SK-N-SH (cell line): ENCODE data around the gene SPINT1. TPM values are rescaled to one million over a fixed set of nuclear protein-coding genes. Genes with fewer than 3 reads are reported as not detected.

Source experiments
- CTCF ChIA-PET: fragments of 300-600, 350-600 bp; formaldehyde crosslinking; extraction: SDS; loops from one replicate; lab custom pipeline; 2021; lab: Yijun Ruan, JAX
- POLR2A ChIA-PET: fragments of 350-600 bp; sonication (Branson Sonifier 250); formaldehyde crosslinking; extraction: SDS; loops from one replicate; lab custom pipeline; 2020; ENCODE audit warnings: antibody characterized with exemption, inconsistent platforms; lab: Yijun Ruan, JAX
- DNase-seq: peaks from one replicate; pipeline ENCODE4 v3.0.0; 2012
- H2AFZ ChIP-seq: fragments of 200-600 bp; sonication (generic); 2 replicates; pipeline ENCODE4 v1.8.1; 2016; ENCODE audit warnings: antibody characterized with exemption, mild to moderate bottlenecking, low read depth
- H3F3A ChIP-seq: fragments of 200-600 bp; sonication (generic); replicated peaks from 2 replicates; pipeline ENCODE3; 2016; ENCODE audit warnings: antibody characterized with exemption, mild to moderate bottlenecking; ENCODE audit not compliant: insufficient read depth
- H3K27ac ChIP-seq, 2 experiments: fragments of 200-500 bp in 1 of 2; fragments of 200-600 bp in 1 of 2; sonication (Bioruptor generic) in 1 of 2; sonication (generic), shearing (Covaris generic) in 1 of 2; 2 replicates each; pipeline versions ENCODE4 v1.5.1 to v1.6.1; 2014 to 2016; ENCODE audit warnings: low read depth in 2 of 2, inconsistent platforms in 1 of 2, low read length in 1 of 2, mild to moderate bottlenecking in 1 of 2, mixed read lengths in 1 of 2
- H3K27me3 ChIP-seq: fragments of 200-600 bp; sonication (generic), shearing (Covaris generic); 2 replicates; pipeline ENCODE4 v1.6.1; 2016; ENCODE audit warnings: mixed run types; ENCODE audit not compliant: insufficient read depth
- H3K36me3 ChIP-seq, 2 experiments: fragments of 200-500 bp in 1 of 2; fragments of 200-600 bp in 1 of 2; sonication (Bioruptor generic) in 1 of 2; sonication (generic) in 1 of 2; replicated peaks in 1 of 2; 2 replicates each; pipeline versions ENCODE3 to v1.5.1; 2014 to 2016; ENCODE audit warnings: low read length in 1 of 2, mild to moderate bottlenecking in 1 of 2; ENCODE audit not compliant: insufficient read depth in 2 of 2, control insufficient read depth in 1 of 2
- H3K4me1 ChIP-seq, 2 experiments: fragments of 200-500 bp in 1 of 2; fragments of 200-600 bp in 1 of 2; sonication (Bioruptor generic) in 1 of 2; sonication (generic), shearing (Covaris generic) in 1 of 2; 2 replicates each; pipeline versions ENCODE4 v1.5.1 to v1.6.1; 2014 to 2016; ENCODE audit warnings: low read depth in 1 of 2, low read length in 1 of 2, mixed run types in 1 of 2; ENCODE audit not compliant: insufficient read depth in 2 of 2, control insufficient read depth in 1 of 2
- H3K4me2 ChIP-seq: fragments of 200-600 bp; sonication (generic), shearing (Covaris generic); 2 replicates; pipeline ENCODE4 v1.6.1; 2017; ENCODE audit warnings: mixed run types
- H3K4me3 ChIP-seq, 2 experiments: fragments of 200-500 bp in 1 of 2; fragments of 200-600 bp in 1 of 2; sonication (Bioruptor generic) in 1 of 2; sonication (generic), shearing (Covaris generic) in 1 of 2; 2 replicates each; pipeline versions ENCODE4 v1.5.1 to v1.8.1; 2014 to 2016; ENCODE audit warnings: low read depth in 2 of 2, inconsistent platforms in 1 of 2, low read length in 1 of 2, mild to moderate bottlenecking in 1 of 2, mixed read lengths in 1 of 2, moderate library complexity in 1 of 2
- H3K79me2 ChIP-seq: fragments of 200-600 bp; sonication (generic); 2 replicates; pipeline ENCODE4 v1.8.1; 2017; ENCODE audit warnings: mild to moderate bottlenecking; ENCODE audit not compliant: insufficient read depth
- H3K9ac ChIP-seq: fragments of 200-600 bp; sonication (generic); 2 replicates; pipeline ENCODE4 v1.6.1; 2017; ENCODE audit warnings: mixed run types
- H3K9me2 ChIP-seq: fragments of 200-600 bp; sonication (generic); 2 replicates; pipeline ENCODE4 v1.6.1; 2017; ENCODE audit warnings: mixed run types
- H3K9me3 ChIP-seq: fragments of 200-600 bp; sonication (generic); 2 replicates; pipeline ENCODE4 v1.6.1; 2017; ENCODE audit warnings: mixed run types, mild to moderate bottlenecking, moderate library complexity
- H4K20me1 ChIP-seq: fragments of 200-600 bp; sonication (generic); 2 replicates; pipeline ENCODE4 v1.6.1; 2017; ENCODE audit warnings: mild to moderate bottlenecking, mixed run types; ENCODE audit not compliant: insufficient read depth
- CHD2 ChIP-seq: fragments of 150-350 bp; IDR thresholded peaks from 2 replicates; pipeline ENCODE4 v1.6.1; 2018; ENCODE audit warnings: low read length; ENCODE audit not compliant: partially characterized antibody
- EP300 ChIP-seq, 2 experiments: IDR thresholded peaks; 2 replicates each; pipeline versions ENCODE4 v1.4.0 to v1.6.1; 2012; ENCODE audit warnings: borderline replicate concordance in 1 of 2, low read depth in 1 of 2, low read length in 1 of 2
- EZH2phosphoT487 ChIP-seq: fragments of 200-600 bp; sonication (generic); IDR thresholded peaks from 2 replicates; pipeline ENCODE4 v1.6.1; 2017; ENCODE audit warnings: low read depth, mixed run types, mild to moderate bottlenecking, antibody characterized with exemption, moderate library complexity, borderline replicate concordance
- FOSL2 ChIP-seq: IDR thresholded peaks from 2 replicates; pipeline ENCODE4 v1.4.0; 2012; ENCODE audit warnings: low read depth, mild to moderate bottlenecking, moderate library complexity, borderline replicate concordance
- MEF2A ChIP-seq: IDR thresholded peaks from 2 replicates; pipeline ENCODE4 v1.4.0; 2012; ENCODE audit warnings: low read depth, borderline replicate concordance
- NFIC ChIP-seq: IDR thresholded peaks from 2 replicates; pipeline ENCODE4 v1.4.0; 2012; ENCODE audit warnings: borderline replicate concordance
- POLR2AphosphoS5 ChIP-seq: IDR thresholded peaks from 2 replicates; pipeline ENCODE4 v1.6.1; 2012; ENCODE audit warnings: low read depth, low read length
- RAD21 ChIP-seq: IDR thresholded peaks from 2 replicates; pipeline ENCODE4 v1.6.1; 2012; ENCODE audit warnings: mild to moderate bottlenecking, low read length
- RCOR1 ChIP-seq: fragments of 150-350 bp; IDR thresholded peaks from 2 replicates; pipeline ENCODE4 v1.6.1; 2017; ENCODE audit warnings: antibody characterized with exemption, low read length
- RXRA ChIP-seq: IDR thresholded peaks from 2 replicates; pipeline ENCODE4 v1.4.0; 2012; ENCODE audit warnings: low read depth, mild to moderate bottlenecking, borderline replicate concordance
- SIN3A ChIP-seq: IDR thresholded peaks from 2 replicates; pipeline ENCODE4 v1.6.1; 2012; ENCODE audit warnings: low read depth, mild to moderate bottlenecking, low read length, moderate library complexity, borderline replicate concordance
- TAF1 ChIP-seq: IDR thresholded peaks from 2 replicates; pipeline ENCODE4 v1.6.1; 2012; ENCODE audit warnings: low read depth, mild to moderate bottlenecking, low read length, moderate library complexity, borderline replicate concordance
- YY1 ChIP-seq: IDR thresholded peaks from 2 replicates; pipeline ENCODE4 v1.4.0; 2012; ENCODE audit warnings: low read depth, mild to moderate bottlenecking
- WGBS: methylation state at CpG from one replicate; pipeline ENCODE4 v1.1.6; 2017; ENCODE audit warnings: low lambda C conversion rate; 5-methylcytosine and 5-hydroxymethylcytosine counted together
- polyA plus RNA-seq, 3 experiments: library from polyadenylated mRNA; depleted of rRNA; stranded (reverse); fragments of >200 nt; gene quantifications; 2 replicates each; pipeline ENCODE4 v1.2.3, GENCODE V29; 2012
- TF ChIP-seq, protein P1 (sequence below): IDR thresholded peaks from 2 replicates; pipeline ENCODE4 v1.4.0; 2012; ENCODE audit warnings: low read depth, borderline replicate concordance
- TF ChIP-seq, protein P2 (sequence below): IDR thresholded peaks from 2 replicates; pipeline ENCODE4 v1.4.0; 2012; ENCODE audit warnings: low read depth, borderline replicate concordance
- TF ChIP-seq, protein P3 (sequence below): fragments of 150-350 bp; IDR thresholded peaks from 2 replicates; pipeline ENCODE4 v1.6.1; 2016; ENCODE audit warnings: mild to moderate bottlenecking, low read depth, low read length
- TF ChIP-seq, protein P4 (sequence below): IDR thresholded peaks from 2 replicates; pipeline ENCODE4 v1.4.0; 2012; ENCODE audit warnings: low read depth
- TF ChIP-seq, protein P5 (sequence below): IDR thresholded peaks from 2 replicates; pipeline ENCODE4; 2012
- TF ChIP-seq, protein P6 (sequence below): IDR thresholded peaks from 2 replicates; pipeline ENCODE4 v1.6.1; 2012; ENCODE audit warnings: mild to moderate bottlenecking, low read depth, low read length, moderate library complexity

Gene SPINT1
- polyA plus RNA-seq, 1 of the 3 experiments (the other 2 are of a cell fraction): 2.0 TPM

DNA sequence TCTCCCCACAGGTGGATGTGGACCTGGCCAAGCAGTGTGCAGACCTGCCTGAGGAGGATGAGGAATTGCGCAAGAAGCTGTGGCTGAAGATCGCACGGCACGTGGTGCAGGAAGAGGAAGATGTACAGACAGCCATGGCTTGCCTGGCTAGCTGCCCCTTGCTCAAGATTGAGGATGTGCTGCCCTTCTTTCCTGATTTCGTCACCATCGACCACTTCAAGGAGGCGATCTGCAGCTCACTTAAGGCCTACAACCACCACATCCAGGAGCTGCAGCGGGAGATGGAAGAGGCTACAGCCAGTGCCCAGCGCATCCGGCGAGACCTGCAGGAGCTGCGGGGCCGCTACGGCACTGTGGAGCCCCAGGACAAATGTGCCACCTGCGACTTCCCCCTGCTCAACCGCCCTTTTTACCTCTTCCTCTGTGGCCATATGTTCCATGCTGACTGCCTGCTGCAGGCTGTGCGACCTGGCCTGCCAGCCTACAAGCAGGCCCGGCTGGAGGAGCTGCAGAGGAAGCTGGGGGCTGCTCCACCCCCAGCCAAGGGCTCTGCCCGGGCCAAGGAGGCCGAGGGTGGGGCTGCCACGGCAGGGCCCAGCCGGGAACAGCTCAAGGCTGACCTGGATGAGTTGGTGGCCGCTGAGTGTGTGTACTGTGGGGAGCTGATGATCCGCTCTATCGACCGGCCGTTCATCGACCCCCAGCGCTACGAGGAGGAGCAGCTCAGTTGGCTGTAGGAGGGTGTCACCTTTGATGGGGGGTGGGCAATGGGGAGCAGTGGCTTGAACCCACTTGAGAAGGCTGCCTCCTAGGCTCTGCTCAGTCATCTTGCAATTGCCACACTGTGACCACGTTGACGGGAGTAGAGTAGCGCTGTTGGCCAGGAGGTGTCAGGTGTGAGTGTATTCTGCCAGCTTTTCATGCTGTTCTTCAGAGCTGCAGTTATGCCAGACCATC lies 59.0 kb downstream of the SPINT1 start:
- Histone ChIP-seq H3K4me2 (no peak overlapping the region), H3K27ac (no peak overlapping the region), H4K20me1 (peaks cover 20% of the 10 kb centered on the region; the same call in 1 of the 2 replicates), H3K9ac (no peak overlapping the region), H3K4me1 (peaks cover 12 to 24% of the 10 kb centered on the region in 2 experiments; a peak in 3 of 4 replicates), H3K27me3 (no peaks in the 10 kb centered on the region), H2AFZ (no peak overlapping the region), H3K9me2 (no peaks in the 10 kb centered on the region), H3K36me3 (peaks cover 9 to 37% of the 10 kb centered on the region in 2 experiments), H3K4me3 (no peak overlapping the region), H3K79me2 (peaks cover 16% of the 10 kb centered on the region), H3F3A (peaks cover 36% of the 10 kb centered on the region), H3K9me3 (no peaks in the 10 kb centered on the region)
- DNase-seq: no peak
- WGBS: 95% methylated on average over 23 of the region's 33 CpGs
- CTCF ChIA-PET: interaction anchor here (0.6 to 23.8 kb wide), 31 partner anchors 6 to 519 kb away, joined by 3 to 675 read pairs (median 6); partner anchors contain the start of genes DLL4, NUSAP1, OIP5 and RHOV
- TF ChIP-seq EZH2phosphoT487: no peak
- TF ChIP-seq MEF2A: no peak
- no peak for TF ChIP-seq SIN3A
- TF ChIP-seq CHD2: no peak
- TF ChIP-seq, protein P1, sequence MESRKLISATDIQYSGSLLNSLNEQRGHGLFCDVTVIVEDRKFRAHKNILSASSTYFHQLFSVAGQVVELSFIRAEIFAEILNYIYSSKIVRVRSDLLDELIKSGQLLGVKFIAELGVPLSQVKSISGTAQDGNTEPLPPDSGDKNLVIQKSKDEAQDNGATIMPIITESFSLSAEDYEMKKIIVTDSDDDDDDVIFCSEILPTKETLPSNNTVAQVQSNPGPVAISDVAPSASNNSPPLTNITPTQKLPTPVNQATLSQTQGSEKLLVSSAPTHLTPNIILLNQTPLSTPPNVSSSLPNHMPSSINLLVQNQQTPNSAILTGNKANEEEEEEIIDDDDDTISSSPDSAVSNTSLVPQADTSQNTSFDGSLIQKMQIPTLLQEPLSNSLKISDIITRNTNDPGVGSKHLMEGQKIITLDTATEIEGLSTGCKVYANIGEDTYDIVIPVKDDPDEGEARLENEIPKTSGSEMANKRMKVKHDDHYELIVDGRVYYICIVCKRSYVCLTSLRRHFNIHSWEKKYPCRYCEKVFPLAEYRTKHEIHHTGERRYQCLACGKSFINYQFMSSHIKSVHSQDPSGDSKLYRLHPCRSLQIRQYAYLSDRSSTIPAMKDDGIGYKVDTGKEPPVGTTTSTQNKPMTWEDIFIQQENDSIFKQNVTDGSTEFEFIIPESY: no peak
- TF ChIP-seq, protein P2, sequence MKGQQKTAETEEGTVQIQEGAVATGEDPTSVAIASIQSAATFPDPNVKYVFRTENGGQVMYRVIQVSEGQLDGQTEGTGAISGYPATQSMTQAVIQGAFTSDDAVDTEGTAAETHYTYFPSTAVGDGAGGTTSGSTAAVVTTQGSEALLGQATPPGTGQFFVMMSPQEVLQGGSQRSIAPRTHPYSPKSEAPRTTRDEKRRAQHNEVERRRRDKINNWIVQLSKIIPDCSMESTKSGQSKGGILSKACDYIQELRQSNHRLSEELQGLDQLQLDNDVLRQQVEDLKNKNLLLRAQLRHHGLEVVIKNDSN: no peak
- TF ChIP-seq, protein P3, sequence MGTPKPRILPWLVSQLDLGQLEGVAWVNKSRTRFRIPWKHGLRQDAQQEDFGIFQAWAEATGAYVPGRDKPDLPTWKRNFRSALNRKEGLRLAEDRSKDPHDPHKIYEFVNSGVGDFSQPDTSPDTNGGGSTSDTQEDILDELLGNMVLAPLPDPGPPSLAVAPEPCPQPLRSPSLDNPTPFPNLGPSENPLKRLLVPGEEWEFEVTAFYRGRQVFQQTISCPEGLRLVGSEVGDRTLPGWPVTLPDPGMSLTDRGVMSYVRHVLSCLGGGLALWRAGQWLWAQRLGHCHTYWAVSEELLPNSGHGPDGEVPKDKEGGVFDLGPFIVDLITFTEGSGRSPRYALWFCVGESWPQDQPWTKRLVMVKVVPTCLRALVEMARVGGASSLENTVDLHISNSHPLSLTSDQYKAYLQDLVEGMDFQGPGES: no peak
- no peak for TF ChIP-seq RCOR1
- no peak for TF ChIP-seq TAF1
- no peak for TF ChIP-seq RAD21
- TF ChIP-seq RXRA: no peak
- no peak for TF ChIP-seq POLR2AphosphoS5
- TF ChIP-seq YY1: no peak
- TF ChIP-seq, protein P4, sequence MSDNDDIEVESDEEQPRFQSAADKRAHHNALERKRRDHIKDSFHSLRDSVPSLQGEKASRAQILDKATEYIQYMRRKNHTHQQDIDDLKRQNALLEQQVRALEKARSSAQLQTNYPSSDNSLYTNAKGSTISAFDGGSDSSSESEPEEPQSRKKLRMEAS: no peak
- TF ChIP-seq EP300 (IDR thresholded peaks at IDR 0.05; ENCODE audit: borderline replicate concordance in 1 of 2, low read depth in 1 of 2, low read length in 1 of 2): no peak
- TF ChIP-seq, protein P5, sequence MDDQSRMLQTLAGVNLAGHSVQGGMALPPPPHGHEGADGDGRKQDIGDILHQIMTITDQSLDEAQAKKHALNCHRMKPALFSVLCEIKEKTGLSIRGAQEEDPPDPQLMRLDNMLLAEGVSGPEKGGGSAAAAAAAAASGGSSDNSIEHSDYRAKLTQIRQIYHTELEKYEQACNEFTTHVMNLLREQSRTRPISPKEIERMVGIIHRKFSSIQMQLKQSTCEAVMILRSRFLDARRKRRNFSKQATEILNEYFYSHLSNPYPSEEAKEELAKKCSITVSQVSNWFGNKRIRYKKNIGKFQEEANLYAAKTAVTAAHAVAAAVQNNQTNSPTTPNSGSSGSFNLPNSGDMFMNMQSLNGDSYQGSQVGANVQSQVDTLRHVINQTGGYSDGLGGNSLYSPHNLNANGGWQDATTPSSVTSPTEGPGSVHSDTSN: no peak
- no peak for TF ChIP-seq FOSL2
- TF ChIP-seq NFIC: no peak
- TF ChIP-seq, protein P6, sequence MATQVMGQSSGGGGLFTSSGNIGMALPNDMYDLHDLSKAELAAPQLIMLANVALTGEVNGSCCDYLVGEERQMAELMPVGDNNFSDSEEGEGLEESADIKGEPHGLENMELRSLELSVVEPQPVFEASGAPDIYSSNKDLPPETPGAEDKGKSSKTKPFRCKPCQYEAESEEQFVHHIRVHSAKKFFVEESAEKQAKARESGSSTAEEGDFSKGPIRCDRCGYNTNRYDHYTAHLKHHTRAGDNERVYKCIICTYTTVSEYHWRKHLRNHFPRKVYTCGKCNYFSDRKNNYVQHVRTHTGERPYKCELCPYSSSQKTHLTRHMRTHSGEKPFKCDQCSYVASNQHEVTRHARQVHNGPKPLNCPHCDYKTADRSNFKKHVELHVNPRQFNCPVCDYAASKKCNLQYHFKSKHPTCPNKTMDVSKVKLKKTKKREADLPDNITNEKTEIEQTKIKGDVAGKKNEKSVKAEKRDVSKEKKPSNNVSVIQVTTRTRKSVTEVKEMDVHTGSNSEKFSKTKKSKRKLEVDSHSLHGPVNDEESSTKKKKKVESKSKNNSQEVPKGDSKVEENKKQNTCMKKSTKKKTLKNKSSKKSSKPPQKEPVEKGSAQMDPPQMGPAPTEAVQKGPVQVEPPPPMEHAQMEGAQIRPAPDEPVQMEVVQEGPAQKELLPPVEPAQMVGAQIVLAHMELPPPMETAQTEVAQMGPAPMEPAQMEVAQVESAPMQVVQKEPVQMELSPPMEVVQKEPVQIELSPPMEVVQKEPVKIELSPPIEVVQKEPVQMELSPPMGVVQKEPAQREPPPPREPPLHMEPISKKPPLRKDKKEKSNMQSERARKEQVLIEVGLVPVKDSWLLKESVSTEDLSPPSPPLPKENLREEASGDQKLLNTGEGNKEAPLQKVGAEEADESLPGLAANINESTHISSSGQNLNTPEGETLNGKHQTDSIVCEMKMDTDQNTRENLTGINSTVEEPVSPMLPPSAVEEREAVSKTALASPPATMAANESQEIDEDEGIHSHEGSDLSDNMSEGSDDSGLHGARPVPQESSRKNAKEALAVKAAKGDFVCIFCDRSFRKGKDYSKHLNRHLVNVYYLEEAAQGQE: no peak
- POLR2A ChIA-PET: no interaction called here
